ENCODE data around the gene EFNB1. TPM values are rescaled to one million over a fixed set of nuclear protein-coding genes. Genes with fewer than 3 reads are reported as not detected.
"Not testable (repeated sequence)": the region's sequence is repeated elsewhere in the genome, so short reads cannot be mapped to it uniquely, and the experiment has no call there.

EFNB1 gene
- total RNA-seq, result 10 to 100 TPM; 10.9 to 14.9 (median 11.3) TPM
- 10 to 100 TPM in 2 of 3 donors, 1 to 10 TPM in 1; 8.9 to 12.2 (median 11.2) TPM for polyA plus RNA-seq
- long read RNA-seq, donor 1, partial matches to known transcripts, result 2 of 5 reads
- long read RNA-seq, donor 1, other reads (novel, unspliced or antisense), result 0 of 5 reads
- long read RNA-seq, donor 2, transcript EFNB1-201 (5 exons, 3,314 nt), result major isoform, 15 of 22 reads
- long read RNA-seq, donor 2, partial matches to known transcripts, result 1 of 22 reads
- long read RNA-seq, donor 2, other reads (novel, unspliced or antisense), result 6 of 22 reads

GRCh38 chrX:68828740-68829581 is at the start of gene EFNB1:
TSS of gene EFNB1 (plus strand) at chrX:68829021. CDS start at chrX:68829777, 756 bp downstream.
- Histone ChIP-seq H3K9me3 (no peaks in the 10 kb centered on the region), H3K4me1 (peaks cover 8% of the 10 kb centered on the region), H3K36me3 (ENCODE audit: insufficient read depth in 1 of 2, low read depth in 1 of 2) (no peaks in the 10 kb centered on the region), H3K27ac (peak within 1 kb of the TSS; percentile 74), H3K27me3 (ENCODE audit: insufficient read depth in 3 of 3, low read length in 2 of 3) (peaks cover 0 to 13% (median 0%) of the 10 kb centered on the region in 3 donors), H3K4me3 (peak within 1 kb of the TSS; percentile 80)
- peak; percentile 90 to 93 (median 92) for ATAC-seq
- TF ChIP-seq CTCF (IDR thresholded peaks at IDR 0.05), result no peak
- intact Hi-C loops (cut with DNase I), result loop anchor here (1.0 to 10.0 kb wide), 4 partner anchors 231 to 558 kb away; no protein-coding TSS in a partner anchor
- 0 to 34% (median 0%) methylated on average over 37 to 82 of the region's 82 CpGs for WGBS, 3 donors
- peak; percentile 91 to 96 for DNase-seq

DNA sequence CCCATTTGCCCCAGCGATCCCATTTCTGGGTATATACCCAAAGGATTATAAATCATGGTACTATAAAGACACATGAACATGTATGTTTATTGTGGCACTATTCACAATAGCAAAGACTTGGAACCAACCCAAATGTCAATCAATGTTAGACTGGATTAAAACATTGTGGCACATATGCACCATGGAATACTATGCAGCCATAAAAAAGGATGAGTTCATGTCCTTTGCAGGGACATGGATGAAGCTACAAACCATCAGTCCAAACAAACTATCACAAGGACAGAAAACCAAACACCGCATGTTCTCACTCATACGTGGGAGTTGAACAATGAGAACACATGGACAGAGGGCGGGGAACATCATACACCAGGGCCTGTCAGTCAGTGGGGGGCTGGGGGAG is 47.5 kb upstream of the EFNB1 start:
- H3K36me3 ChIP-seq (ENCODE audit: insufficient read depth in 1 of 2, low read depth in 1 of 2); H3K9me3 ChIP-seq; H3K27ac ChIP-seq; DNase-seq; H3K4me3 ChIP-seq; intact Hi-C loops (cut with DNase I); ATAC-seq; H3K4me1 ChIP-seq: not testable (repeated sequence)
- 86 to 91% (median 90%) methylated on average over 4 of the region's 4 CpGs for WGBS, 3 donors
- H3K27me3 ChIP-seq (ENCODE audit: insufficient read depth in 3 of 3, low read length in 2 of 3), result peaks cover 0 to 18% (median 0%) of the 10 kb centered on the region in 3 donors

DNA sequence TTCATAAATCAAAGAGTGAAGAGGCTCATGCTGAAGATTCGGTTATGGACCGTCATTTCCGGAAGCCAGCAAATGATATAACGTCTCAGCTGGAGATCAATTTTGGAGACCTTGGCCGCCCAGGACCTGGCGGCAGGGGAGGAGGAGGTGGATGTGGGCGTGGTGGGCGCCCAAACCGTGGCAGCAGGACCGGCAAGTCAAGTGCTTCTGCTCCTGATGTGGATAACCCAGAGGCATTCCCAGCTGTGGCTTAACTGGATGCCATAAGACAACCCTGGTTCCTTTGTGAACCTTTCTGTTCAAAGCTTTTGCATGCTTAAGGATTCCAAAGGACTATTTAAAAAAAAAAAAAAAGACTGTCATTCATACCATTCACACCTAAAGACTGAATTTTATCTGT is 44.0 kb upstream of the EFNB1 start:
- Histone ChIP-seq H3K27me3 (ENCODE audit: insufficient read depth in 3 of 3, low read length in 2 of 3) (no peaks in the 10 kb centered on the region), H3K9me3 (no peaks in the 10 kb centered on the region), H3K27ac (no peak overlapping the region), H3K36me3 (ENCODE audit: insufficient read depth in 1 of 2, low read depth in 1 of 2) (no peaks in the 10 kb centered on the region), H3K4me3 (no peak overlapping the region), H3K4me1 (no peaks in the 10 kb centered on the region)
- ATAC-seq (no peak), DNase-seq (no peak)
- no peak for TF ChIP-seq CTCF (IDR thresholded peaks at IDR 0.05)
- intact Hi-C loops (cut with DNase I), result no loop called here
- 71 to 82% (median 76%) methylated on average over 10 of the region's 10 CpGs for WGBS, 3 donors

GRCh38 chrX:68786581-68786980 is 42.2 kb upstream of the EFNB1 start:
- H3K27ac ChIP-seq; H3K4me1 ChIP-seq; H3K9me3 ChIP-seq; H3K36me3 ChIP-seq (ENCODE audit: insufficient read depth in 1 of 2, low read depth in 1 of 2); ATAC-seq; intact Hi-C loops (cut with DNase I); H3K4me3 ChIP-seq; DNase-seq; H3K27me3 ChIP-seq (ENCODE audit: insufficient read depth in 3 of 3, low read length in 2 of 3): not testable (repeated sequence)
- WGBS, 3 donors, result 71 to 84% (median 83%) methylated on average over 3 to 4 of the region's 4 CpGs

GRCh38 chrX:68789966-68790365 is 38.9 kb upstream of the EFNB1 start:
- WGBS, 3 donors, result 62 to 75% (median 65%) methylated on average over 3 of the region's 3 CpGs
- Histone ChIP-seq H3K36me3 (ENCODE audit: insufficient read depth in 1 of 2, low read depth in 1 of 2) (no peaks in the 10 kb centered on the region), H3K27ac (no peak overlapping the region), H3K4me1 (no peaks in the 10 kb centered on the region), H3K9me3 (no peaks in the 10 kb centered on the region), H3K4me3 (no peak overlapping the region), H3K27me3 (ENCODE audit: insufficient read depth in 3 of 3, low read length in 2 of 3) (peaks cover 0 to 10% (median 0%) of the 10 kb centered on the region in 3 donors)
- intact Hi-C loops (cut with DNase I), result no loop called here
- ATAC-seq, result no peak
- no peak for TF ChIP-seq CTCF (IDR thresholded peaks at IDR 0.05)
- no peak for DNase-seq
